ENCODE results near the gene ARAP3.
A peak's percentile ranks its signal among the peaks of the same experiment; 100 is the strongest.

Gene ARAP3

DNA sequence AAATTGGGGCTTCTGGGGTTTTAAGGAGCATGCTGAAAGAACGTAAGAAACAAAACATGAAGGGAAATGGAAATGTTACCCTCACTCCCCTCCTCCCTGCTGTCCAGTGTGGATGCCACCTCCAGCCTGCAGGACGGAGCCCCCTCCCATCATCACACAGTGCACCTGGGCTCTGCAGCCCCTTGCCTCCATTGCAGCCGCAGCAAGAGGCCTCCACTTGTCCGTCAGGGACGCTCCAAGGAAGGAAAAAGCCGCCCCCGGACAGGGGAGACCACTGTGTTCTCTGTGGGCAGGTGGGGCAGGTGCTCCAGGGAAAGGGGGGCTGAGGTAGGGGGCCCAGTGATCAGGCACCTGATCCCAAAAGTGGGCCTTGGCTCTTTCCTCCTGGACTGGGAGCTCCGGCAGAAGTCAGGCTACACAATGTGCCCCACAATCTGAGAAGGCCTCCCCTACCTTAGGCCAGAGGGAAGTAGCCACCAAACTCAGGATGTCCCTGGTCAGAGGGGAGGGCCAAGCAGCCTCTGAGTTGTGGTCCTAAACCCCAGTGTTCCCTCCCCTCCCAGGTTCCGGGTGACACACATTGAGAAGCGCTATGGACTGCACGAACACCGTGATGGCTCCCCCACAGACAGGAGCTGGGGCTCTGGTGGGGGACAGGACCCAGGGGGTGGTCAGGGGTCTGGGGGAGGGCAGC is 42.5 kb downstream of the ARAP3 start:
- DNase-seq (ENCODE audit: low read depth, low spot score) = no peak

DNA sequence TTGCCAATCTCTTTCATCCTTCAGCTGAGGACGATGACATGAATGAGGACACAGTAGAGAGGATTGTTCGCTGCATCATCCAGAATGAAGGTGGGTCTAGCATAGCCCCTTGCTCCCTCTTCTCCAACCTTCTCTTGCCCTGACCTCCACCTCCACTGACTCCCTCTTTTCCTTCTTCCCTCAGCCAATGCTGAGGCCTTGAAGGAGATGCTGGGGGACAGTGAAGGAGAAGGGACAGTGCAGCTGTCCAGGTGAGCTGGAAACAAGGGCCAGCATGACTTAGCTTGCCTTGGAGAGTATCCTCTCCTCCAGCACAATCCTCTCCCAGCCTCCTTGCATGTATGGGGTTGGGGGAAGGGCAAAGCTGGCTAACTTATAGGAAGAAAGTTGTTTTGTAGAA is 43.3 kb downstream of the ARAP3 start:
- no peak for DNase-seq (ENCODE audit: low read depth, low spot score)

DNA sequence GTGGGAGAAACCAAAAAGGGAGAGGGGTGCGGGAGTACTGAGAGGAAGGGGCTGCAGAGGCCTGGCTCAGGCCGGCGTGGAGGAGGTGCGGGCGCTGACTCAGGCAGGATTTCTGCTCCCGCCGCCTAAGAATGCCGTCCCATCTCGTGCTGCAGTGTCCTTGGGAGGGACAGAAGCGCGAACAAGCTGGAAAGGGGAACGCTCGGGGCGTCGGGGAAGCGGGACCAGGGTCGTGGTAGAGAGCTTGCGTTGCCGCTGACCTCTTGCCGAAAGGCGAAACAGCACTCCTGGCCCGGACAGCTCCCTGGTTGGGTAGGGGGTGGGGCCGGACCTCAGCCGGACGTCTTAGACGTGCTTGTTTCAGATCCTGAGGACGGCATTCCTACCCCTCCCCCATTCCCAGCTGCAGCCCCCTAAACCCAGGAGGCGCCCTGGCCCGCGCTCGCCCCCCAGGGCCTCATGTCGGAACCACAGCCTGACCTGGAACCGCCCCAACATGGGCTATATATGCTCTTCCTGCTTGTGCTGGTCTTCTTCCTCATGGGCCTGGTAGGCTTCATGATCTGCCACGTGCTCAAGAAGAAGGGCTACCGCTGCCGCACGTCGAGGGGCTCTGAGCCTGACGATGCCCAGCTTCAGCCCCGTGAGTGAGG is 44.1 kb downstream of the ARAP3 start:
- peak; percentile 68 for DNase-seq (ENCODE audit: low read depth, low spot score)

DNA sequence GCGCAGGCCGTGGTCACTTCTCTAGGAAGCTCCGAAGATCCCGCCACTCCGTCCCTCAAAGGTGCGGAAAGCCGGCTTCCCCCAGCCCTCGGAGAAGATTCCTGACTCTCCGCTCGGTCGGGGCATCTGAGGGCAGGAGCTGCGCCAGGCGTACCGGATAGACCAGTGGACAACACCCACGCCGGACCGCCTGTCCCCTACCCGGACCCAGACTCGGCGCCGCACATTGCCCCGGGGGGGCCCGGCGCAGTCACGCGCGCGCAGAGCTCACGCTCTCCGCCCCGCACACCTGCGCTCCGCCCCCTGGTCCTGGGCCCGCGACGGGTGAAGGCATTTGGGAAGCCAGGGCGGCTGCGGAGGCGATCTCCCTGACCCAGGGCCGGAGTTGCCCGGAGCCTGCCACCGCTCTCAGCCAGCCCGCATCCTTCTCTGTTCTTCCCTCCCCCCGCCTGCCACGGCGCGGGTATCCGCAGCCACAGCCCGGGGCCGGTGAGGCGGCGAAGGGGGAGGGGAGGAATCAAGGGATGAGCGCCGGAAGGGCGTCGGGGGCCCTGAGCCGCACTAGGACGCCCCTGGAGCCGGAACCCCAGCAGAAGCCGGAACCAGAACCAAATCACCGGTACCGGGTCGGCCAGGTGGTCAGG is 44.8 kb downstream of the ARAP3 start:
- DNase-seq (ENCODE audit: low read depth, low spot score) = no peak

DNA sequence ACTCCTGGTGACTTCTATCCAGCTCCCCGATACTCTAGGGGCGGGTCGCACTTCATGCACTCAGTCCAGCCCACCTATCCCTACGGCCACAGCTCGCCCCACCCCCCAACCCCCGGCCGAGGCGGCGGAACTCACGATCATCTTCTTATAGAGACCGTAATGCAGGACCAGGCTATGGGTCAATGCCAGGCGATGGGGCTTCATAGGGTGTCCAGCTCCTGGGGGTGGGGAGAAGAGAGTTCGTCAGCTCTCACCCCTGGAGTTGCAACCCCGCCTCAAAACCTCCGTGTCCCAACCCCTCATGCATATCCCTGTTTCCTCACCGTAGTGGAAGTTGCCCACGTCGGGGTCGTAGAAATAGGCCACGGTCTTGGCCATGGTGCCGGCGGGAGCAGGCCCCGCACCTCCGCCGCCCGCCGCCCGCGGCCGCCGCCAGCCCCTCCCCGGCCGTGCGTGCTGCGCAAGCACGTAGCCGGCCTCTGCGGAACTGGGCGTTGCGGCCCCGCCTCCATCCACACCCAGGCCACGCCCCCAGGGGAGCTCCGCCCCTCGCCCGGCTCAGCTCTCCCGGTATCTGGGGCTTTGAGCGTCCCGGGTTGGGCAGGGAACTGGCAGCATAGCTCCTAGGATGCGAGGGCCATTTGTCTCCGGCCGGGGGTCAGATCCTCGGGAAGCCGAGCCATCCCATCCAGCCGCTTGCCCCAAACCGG is 45.5 kb downstream of the ARAP3 start, which contains the start of the genes HDAC3 and RELL2:
TSS of gene HDAC3 (minus strand) at position 437 of the 710 bp plus-strand sequence. CDS start at position 378, 59 bp downstream.
TSS of gene RELL2 (plus strand) at position 585 of the 710 bp plus-strand sequence. CDS start 1,229 bp downstream, outside the sequence.
- DNase-seq (ENCODE audit: low read depth, low spot score) = peak; percentile 97

DNA sequence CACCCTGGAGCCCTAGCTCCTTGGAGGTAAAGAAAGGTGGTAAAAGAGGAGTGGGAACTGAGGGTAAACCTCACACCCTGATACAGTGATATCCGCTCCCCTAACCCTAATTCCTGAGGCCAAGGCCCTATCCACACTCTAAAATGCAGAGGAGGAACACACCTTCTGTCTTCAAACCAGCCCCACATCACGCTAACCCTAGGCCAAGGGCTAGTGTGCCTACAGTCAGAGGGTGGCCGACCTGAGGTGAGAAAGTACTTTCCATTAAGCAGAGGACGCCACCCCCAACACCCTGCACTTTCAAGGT is 46.0 kb downstream of the ARAP3 start:
- DNase-seq (ENCODE audit: low read depth, low spot score) = no peak

DNA sequence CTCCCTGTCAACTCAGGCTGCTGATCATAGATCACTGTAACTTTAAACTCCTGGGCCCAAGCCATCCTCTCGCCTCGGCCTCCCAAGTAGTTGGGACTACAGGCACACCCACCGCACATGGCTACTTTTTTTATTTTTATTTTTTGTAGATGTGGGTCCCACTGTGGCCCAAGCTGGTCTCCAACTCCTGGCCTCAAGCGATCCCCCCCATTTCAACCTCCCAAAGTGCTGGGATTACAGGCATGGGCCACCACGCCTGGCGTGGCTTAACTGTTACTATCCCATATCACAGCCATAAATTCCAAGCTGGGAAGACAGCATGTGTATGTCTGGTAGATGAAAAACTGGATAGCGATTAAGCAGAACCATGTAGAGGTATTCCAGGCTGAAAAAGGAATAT is 46.4 kb downstream of the ARAP3 start:
- DNase-seq (ENCODE audit: low read depth, low spot score) = no peak

DNA sequence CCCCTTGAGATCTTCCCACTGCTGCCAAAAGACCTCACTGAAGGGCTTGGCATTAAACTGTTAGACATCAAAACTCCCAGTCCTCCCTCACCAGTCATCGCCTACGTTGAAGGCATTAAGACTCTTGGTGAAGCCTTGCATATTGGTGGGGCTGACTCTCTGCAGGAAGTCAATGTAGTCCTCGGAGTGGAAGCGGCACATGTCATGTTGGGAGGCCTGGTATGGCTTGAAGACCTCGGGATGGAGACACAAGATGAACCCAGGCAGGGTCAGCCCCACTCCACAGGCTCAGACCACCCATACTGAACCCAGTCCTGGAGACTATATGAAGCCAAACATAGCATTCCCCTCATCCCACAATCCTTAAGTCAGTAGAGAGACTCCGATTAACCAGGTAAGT is 47.3 kb downstream of the ARAP3 start:
- DNase-seq (ENCODE audit: low read depth, low spot score) = no peak

DNA sequence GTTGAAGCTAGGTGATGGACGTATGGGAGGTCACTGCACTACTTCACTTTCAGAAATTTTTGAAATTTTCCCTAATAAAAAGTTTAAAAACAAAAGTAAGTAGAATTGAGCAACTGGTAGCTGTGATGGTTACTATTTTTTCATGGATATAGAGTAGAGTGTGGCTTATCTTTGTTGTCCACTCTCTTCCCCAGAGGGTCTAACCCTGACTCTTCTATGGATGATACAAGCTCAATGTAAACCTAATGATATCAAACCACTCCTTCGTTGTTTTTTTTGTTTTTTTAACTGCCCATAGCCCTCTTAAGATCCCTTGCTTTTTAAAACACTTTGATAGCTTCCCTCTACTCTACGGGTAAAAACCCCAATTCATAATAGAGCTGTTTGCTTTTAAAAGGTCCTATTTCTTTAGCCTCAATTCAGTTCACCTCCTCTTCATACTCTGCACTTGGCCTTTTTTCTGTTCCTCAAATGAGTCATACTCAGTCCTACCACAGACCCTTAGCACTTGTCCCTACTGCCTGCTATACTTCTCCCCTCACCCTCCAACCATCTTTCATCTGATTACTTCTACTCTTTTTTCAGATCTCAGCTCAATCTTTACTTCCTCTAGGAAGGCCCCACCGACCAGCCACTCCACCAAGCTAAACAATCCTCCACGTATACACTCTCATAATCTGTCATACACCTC is 48.0 kb downstream of the ARAP3 start:
- no peak for DNase-seq (ENCODE audit: low read depth, low spot score)

DNA sequence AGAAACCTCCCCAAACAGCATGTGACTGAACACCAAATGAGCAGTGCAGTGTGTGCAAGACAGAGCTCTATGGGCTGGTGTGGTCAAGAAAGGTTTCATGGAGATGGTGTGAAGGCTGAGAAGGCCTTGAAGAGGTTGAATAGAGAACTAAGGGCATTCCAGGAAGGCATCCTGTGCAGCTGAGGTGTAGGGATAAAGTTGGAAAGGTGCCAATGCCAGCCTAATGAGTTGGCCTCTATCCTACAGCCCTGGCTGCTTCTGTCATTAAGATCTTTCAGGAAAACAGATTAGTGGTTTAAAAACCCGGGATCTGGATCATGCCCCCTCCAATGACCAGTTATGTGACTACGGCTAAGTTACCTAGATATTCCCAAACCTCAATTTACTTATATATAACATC is 49.4 kb downstream of the ARAP3 start:
- DNase-seq (ENCODE audit: low read depth, low spot score) = no peak

DNA sequence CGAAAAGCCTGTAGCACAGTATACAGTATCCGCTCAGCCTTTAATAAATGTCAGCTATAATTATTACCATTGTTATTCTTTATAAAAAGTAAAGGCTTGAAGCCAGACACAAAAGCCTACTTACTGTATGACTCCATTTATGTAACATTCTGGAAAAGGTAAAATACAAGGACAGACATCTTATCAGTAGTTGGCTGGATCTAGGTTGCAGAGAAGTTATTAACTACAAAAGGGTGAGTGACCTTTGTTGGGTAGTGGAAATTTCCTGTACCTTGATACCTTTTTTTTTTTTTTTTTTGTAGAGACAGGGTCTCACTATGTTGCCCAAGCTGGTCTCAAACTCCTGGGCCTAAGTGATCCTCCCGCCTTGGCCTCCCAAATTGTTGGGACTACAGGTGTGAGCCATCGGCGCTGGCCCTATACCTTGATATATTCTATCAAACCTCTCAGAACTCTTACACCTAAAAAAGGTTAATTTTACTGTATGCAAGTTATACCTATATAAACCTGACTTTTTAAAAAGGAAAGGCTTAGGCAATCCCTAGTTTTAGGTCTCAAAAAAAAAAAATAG is 51.4 kb downstream of the ARAP3 start:
- DNase-seq (ENCODE audit: low read depth, low spot score) = no peak

DNA sequence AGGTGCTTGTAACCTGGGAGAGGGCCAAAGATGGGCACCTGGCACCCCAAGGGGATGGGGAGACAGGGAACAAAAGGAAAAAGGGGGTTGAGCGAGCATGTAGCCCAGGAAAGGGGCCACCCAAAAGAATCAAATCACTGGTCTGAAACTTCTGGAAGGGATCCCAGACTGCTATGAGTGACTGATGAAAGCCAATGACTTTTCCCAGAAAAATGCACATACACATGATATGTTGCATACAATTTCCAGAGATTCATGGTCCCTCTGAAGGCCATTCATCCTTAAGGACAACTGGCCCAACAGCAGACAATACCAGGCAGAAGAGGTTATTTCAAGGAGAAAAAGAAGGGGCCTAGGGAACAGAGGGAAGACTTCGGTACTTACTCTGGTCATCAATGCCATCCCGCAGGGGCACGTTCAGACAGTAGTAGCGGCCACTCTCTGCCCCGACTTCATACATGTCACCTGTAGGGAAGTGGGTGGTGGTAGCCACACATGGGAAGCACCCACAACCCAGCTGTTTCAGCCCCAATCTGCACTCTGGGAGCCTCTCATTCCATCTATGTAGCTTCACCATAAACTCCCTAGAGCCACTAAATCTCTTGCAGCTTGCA is 53.7 kb downstream of the ARAP3 start:
- DNase-seq (ENCODE audit: low read depth, low spot score) = no peak

DNA sequence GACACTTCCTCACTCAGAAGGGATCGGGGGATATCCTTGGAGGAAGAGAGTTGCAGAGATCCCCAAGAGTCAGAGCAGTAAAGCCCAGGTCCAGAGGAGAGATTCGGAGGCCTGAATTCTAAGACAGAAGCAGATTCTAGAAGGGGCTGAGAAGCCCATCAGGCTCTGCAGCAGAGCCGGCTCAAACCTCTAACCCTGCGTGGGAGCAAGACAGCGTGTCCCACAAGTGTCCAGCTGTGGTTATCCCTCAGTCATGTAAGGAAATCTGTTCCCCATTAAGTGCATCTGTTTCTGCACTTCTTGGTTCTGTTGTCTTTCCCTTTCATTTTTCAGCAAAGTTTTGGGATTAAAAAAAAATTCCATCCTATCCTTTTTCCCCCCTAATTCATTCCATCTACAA is 58.4 kb downstream of the ARAP3 start:
- no peak for DNase-seq (ENCODE audit: low read depth, low spot score)

DNA sequence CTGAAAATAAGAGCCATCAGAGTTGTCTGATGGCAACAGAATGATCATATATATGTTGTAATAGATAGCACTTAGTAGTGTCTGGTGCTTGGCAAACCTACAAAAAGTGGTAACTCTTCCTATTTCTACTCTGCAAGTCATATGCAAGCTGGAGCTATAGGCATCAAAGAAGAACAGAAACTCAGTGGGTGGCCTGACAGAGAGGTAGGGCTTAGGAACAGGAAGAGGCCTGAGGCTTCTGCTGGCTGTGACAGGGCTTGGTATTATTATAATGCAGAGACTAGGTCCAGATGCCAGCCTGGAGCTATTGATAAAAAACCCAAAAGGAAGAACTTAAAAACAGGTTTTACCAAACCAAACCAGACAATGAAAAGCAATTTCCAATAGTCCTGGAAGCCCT is 58.8 kb downstream of the ARAP3 start:
- DNase-seq (ENCODE audit: low read depth, low spot score) = no peak

DNA sequence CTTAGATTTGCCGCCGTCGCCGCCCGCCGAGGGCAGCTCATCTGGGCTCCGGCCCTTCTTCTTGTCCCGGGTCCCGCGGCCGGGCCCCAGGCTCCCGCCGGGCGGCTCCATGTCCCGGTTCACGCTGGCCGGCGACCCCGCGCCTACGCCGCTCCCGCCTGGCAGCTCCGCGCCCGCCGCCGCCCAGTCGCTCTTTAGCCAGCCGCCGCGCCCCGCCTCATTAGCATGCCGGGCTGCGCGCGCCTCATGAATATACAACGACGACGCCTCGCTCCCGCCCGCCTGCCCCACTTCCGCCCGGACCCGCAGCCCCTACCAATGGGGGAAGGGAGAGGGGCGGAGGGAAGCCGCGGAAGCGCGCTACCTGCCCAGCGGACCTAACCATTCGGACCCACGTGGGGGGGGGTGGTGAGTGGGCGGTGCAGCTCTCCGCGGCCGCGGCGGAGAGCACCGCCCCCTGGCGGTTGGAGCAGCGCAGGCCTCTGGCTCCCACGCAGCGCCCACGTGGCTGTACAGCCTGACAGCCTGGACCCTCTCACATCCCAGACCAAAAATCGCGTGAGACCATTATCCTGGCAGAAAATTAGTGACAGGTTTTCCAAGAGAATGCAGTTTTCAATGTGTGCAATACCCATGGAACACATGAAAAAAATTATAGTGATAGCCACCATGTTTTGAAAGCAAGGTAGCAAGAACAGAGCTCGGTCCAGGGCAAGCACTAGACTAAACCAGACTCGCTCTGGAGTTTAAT is 63.1 kb downstream of the ARAP3 start, which contains the start of gene DIAPH1:
TSS of gene DIAPH1 (minus strand) at position 197 of the 751 bp plus-strand sequence. CDS start at position 111, 86 bp downstream.
- peak; percentile 99 for DNase-seq (ENCODE audit: low read depth, low spot score)

DNA sequence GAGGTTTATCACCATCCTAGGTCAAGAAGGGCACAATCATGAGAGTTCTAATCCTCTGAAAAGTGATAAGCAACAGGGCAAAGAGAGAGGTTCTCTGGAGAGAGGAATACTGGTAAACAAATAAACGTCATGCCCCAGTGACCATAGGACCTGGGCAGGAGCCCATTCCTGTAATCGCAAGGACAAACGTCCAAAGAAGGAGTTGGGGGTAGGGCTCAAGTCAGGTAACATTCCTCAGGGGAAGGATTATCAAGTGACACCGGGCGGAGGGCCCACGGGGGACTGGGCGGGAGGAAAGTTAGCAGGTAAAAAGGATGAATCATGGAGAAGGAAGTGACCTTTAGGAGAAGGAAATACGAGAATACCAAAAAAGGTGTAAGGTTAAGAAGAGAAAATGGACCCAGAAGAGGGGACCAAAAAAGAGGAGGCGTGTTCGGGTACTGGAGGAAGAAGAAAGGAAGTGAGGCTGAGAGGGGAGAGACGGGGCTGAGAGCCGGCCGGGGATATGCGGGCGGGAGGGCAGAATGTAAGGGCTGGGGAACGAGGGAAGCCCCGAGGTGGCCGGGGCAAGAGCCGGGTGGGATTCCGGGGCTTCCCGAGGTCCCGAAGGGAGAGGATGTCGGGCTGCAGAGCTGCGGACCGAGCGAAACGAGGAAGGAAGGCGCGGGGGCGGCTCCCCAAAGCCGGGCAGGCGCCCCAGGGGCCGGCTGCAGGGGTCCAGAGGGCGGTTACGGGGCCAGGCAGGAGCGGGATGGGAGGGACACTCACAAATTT is 63.8 kb downstream of the ARAP3 start:
- peak; percentile 64 for DNase-seq (ENCODE audit: low read depth, low spot score)

DNA sequence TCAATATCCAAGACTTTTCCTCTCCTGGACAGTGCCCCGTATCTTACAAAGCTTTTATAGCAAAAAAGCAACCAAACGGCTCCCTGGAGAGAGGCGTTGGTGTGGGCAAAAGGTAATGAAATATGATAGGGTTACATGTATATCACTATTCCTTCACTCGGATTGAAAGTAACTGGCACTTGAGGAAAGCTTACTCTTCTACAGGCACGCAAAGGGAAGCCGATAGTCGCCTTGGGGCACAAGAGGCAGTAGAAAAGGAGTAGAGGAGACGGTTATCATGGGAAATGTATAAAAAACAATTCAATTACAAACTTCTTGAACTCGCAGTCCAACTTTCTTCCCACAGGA is 64.4 kb downstream of the ARAP3 start:
- DNase-seq (ENCODE audit: low read depth, low spot score) = peak; percentile 23

DNA sequence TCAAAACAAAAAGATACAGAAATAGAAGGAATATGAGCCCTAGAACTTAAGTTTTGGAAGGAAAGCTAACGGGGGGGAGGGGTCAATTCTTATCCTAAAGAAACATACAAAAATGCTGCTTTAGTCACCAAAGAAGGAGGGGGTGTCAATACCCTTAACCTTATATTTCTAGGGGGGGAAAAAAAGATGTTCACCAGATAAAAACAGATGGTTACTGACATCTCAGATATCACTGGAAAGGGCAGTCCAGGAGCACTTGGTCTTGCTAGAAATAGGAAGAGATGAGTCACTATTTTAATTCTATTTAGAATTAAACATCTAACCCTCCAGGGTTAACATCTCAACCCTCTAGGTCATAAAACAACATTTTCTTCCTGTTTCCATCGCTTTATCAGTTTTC is 64.9 kb downstream of the ARAP3 start:
- DNase-seq (ENCODE audit: low read depth, low spot score) = no peak

DNA sequence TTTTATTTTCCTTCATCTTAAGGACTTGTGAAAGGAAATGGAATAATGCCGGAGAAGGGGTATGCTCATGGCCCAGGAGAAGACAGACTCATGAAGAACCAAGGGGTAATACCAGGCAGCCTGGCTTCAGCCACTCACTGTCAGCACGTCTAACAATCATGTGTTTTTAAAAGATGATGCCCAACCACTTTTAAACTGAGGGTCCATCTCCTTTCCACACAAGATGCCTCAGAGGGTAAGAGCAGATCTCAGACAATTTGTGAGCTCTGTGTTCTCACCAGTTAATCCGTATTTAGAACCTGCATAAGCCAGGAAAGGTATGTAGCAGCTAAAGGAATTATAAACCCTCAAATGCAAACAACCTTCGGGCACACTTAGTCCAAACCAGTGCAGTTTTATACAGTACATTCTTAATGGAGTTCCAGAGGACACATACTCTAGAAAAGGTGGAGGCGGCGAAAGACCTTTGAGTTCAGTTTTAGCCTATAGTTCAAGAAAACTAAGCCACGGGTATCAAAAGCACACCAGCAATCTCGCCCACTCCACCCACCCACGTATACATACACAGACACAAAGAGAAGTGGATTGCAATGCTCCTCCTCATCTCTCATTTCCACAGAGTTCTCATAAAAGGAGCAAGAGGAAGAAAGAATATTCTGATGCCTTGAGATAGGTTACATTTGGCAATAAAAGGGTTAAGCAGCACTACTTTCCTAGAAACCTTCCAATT is 65.9 kb downstream of the ARAP3 start:
- DNase-seq (ENCODE audit: low read depth, low spot score) = no peak

Data from astrocyte of the hippocampus (primary cell).